Inflammatory macrophage treated with lipopolysaccharide for 1 hour (primary cell): Measurements from ENCODE around the gene KISS1R.

Experiments
- DNase-seq, 2 donors: peaks; one replicate each; pipeline ENCODE4 v3.0.0-alpha.2; 2020 to 2022

KISS1R gene

DNA sequence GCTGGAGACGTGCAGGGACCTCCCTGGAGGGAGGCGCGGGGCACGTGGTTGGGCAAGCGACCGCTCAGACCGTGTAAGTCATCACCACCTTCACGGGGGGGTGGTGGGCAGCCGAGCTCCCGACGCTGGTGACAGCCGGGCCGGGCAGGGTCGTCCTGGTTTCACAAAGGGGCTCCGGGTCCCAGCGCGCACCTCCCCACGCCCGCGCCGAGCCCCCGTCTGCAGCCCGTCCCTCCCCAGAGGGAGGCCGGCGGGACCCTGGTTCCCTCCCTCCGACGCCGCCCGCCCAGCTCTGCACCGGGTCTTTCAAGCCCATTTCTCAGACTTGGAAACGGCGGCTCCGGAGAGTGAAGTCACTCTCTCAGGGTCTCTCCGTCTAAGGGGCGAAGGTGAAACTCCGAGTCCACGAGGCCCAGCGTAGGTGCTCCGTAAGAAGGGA is 8.0 kb downstream of the KISS1R start:
- DNase-seq = no peak

DNA sequence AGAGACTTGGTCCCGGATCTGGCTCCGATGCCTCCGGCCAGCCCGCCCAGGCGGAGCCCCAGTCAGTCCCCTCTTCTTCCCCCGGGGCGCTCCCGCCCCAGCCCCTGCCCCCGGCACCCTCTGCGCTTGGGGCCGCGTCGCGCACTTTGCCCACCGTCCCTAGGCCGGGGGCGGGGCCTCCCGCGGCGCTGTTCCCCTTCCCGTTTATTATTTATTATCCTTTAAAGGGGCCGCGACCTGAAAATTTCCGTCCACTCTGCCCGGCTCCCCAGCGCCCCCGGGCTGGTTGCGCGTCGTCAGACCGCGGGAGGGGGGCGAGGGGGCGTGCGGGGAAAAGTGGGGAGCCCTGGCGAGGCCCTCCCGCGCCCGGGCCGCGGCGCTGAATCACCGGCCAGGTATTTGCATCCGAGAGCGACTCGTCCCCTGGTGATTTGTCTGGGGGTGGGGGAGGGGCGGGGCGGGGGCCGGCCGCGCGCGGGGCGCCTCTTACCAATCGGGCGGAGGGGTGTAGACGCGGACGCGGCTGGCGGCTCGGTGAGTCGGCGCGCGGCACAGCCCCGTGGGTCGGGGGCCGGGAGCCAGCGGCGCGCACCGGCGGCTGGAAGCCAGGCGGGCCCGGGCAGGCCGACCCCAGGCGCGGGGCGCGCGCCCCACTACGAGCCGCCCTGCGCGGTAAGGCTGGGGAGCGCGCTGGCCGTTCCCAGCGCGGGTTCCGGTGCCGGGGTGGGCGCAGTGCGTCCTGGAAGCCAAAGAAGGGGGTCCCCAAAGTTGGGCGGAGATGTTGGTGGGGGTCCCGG is 8.6 kb downstream of the KISS1R start, which contains the start of gene ARID3A:
Gene ARID3A, plus strand, starts transcription at position 510 of the 797 bp plus-strand sequence. CDS start 3,494 bp downstream, outside the sequence.
- DNase-seq = peak; percentile 66 to 82

- no peak for DNase-seq
Observed at GRCh38 chr19:926323-926588, 9.1 kb downstream of the KISS1R start.

GRCh38 chr19:926589-927350 is 9.6 kb downstream of the KISS1R start:
- peak; percentile 77 to 90 for DNase-seq

DNA sequence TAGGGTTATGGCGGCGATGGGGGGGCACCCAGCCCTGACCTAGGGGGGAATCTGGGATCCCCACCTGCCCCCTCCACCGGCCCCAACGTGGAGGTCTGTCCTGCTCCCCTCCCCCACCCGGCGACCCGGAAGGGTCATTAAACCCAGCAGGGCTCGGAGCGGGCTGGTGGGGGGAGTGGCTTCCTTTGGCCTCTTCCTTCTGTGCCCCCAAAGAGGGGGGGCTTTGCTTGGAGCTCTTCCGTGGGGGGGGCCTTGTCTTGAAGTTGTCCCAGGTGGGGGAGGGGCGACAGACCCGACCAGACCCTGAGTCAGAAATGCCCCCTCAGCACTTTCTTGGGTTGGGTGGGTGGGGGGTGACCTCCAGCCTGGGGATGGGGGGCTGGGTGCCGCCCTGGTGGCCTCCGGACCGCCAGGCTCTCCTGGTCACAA is 10.2 kb downstream of the KISS1R start:
- no peak for DNase-seq

DNA sequence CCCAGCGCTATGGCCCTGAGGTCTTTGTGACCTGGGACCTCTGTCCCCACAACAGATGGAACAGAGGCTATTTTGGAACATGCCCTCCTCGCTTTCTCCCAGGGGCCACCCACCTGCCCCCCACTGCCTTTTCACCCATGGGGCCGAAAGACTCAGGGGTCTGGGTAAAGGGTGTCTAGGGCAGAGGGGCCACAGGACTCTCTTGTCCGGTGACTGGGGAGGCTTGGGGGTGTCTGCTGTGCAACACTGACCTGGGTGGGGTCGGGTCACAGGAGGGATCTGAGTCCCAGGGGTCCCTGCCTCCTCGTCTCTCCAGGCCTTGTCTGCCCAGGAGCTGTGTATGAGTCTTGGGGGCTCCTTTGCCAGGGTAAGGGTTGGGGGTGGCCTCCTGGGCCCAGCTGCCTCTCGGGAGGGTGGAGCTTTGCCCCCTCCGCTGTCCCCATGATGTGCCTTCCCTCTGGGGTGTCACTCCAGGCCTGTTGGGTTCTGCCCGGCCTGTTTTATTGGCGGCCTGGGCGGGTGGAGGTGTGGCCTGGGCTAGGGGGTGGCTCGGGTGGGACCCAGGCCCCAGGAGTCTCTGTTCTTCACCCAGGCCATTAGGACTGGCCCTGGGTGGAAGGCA is 10.8 kb downstream of the KISS1R start:
- no peak for DNase-seq

GRCh38 chr19:928471-929202 is 11.5 kb downstream of the KISS1R start:
- no peak for DNase-seq

- DNase-seq = no peak
Observed at GRCh38 chr19:929203-929890, 12.2 kb downstream of the KISS1R start.

- no peak for DNase-seq
Observed at GRCh38 chr19:929891-930258, 12.7 kb downstream of the KISS1R start.

DNA sequence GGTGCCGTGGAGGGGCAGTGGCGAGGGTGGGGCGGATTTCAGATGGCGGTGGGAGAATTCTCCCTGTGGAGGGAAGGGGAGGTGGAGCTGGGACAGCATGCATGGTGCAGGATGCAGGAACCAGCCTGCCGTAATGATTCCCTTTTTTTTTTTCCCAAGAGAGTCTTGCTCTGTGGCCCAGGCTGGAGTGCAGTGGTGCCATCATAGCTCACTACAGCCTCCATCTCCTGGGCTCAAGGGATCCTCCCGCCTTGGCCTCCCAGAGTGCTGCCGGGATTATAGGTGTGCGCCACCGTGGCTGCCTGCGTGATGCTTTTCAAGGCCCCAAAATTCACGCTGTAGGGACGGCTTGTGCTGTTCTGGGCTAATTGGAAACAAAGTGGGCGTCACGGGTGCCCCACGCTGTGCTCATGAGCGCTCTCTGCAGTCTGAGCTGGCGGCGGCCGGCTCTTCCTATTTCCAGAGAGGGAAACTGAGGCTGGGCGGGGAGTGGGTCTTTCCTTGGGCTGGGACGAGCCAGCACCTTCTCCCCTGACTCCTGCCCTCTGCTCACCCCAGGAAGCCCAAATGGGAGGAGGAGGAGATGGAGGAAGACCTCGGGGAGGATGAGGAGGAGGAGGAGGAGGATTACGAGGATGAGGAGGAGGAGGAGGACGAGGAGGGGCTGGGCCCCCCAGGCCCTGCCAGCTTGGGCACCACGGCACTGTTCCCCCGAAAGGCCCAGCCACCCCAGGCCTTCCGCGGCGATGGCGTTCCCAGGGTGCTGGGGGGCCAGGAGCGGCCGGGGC is 14.9 kb downstream of the KISS1R start:
- DNase-seq = no peak

- DNase-seq = peak; percentile 51 to 62
Observed at GRCh38 chr19:932648-933552, 15.8 kb downstream of the KISS1R start.

DNA sequence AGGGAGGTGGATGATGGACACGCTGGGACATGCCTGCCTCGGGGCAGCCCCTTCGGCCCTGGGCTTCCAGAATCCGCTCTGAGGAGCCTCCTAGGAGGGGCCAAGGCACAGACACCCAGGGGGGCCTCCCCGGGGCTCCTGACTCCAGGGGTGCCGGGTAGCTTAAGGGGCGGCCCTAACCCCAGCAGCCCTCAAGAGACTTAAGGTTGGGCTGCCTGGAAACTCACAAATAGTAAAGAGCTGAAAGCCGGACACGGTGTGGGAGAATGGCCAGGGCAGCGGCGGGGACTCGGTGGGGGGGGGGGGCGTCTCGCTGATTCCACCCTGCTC is 16.4 kb downstream of the KISS1R start:
- DNase-seq = no peak

DNA sequence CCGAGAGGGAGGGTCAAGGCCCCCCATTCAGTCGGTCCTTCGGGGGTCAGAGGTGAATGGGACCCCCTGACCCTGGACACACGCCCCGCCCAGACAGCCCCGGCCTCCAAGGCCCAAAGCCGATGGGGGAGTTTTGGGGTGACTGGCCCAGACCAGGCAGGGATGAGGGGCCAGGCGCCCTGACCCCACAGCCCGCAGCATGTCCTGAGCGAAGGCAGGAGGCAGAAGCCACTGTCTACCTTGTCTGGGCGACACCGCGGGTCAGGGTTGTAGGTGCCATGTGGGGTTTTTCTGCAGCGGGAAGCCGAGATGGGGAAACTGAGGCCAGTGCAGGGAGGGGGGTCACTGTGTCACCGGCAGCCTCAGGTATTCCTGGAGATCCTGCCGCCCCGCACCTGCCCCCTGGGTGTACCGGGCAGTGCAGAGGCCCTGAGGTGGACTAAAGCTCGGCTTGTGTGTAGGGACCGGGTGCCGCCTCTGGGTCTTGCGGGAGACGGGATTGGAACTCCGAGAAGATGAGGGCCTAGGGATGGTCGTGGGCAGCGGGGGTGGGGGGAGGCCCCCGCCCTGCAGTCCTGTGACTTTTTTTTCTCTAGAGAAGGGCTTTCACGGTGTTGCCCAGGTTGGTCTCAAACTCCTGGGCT is 17.2 kb downstream of the KISS1R start:
- DNase-seq = no peak

DNA sequence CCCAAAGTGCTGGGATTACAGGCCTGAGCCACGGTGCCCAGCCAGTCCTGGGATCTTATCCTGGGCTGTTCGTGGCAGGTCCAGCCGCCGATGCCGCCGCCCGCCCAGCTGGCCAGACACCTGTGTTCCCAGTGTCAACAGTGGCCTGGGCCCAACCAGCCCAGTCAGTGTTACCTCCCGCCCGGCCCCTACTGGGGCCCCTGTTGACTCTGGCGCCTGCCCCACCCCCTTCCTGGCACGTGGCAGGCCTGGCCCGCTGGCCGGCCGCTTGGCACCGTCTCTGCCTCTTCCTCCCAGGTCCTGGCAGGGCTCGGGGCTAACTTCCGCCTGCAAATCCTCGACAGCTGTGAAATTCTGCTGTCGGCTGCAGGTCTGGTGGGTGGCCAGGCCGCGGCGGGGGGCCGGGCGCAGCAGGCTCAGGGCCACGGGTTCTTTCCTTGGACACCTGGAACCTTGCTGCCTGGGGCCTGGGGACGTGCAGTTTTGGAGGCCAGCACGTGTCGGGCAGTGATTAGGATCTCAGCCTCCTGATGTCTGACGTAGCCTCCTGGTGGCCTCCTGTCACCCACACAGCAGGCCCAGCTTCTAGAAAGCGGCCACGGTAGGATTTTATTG is 17.8 kb downstream of the KISS1R start:
- peak; percentile 45 to 49 for DNase-seq

- no peak for DNase-seq
Observed at GRCh38 chr19:936175-936546, 19.0 kb downstream of the KISS1R start.

DNA sequence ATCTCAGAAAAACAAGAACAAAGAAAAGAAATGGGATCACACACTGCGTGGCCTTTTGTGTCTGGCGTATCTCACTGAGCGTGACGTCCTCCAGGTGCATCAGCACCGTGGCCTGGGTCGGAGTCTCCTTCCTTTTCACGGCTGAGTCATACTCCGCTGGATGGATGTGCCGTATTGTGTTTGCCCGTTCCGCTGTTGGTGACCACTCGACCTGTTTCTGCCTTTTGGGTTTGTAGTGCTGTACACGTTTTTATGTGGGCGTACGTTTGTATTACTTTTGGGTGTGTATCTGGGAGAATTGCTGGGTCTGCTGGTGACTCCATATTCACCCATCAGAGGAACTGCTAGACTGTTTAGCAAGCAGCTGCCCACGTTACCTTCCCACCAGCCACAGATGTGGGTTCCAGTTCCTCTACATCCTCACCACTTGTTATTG is 20.1 kb downstream of the KISS1R start:
- DNase-seq = peak; percentile 88 to 98

- no peak for DNase-seq
Observed at GRCh38 chr19:938233-938923, 21.2 kb downstream of the KISS1R start.

DNA sequence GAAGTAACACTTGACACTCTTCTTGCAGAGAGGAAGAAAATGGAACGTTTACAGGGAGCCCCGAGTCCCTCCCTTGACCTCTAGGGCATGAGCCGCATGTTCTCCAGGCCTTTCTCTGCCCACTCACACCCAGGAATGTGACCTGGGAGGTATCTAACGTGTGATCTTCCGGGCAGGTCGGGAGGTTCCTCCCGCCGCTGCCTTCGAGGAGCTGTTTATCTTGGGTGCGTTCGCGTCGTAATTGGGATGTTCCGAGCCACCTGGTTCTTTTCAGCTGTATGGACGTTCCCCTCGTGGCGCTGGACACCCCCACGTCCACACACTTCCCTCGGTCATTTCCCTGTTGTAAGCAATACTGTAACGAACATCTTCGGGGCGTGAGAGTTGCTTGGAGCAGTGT is 22.3 kb downstream of the KISS1R start:
- DNase-seq = no peak

- no peak for DNase-seq
Observed at GRCh38 chr19:939922-940321, 22.8 kb downstream of the KISS1R start.
